Right atrium auricular region (tissue), 2 donors: ENCODE measurements around the gene CALM1. TPM values are rescaled to one million over a fixed set of nuclear protein-coding genes. Genes with fewer than 3 reads are reported as not detected.

Source experiments
- DNase-seq: peaks from one replicate; pipeline ENCODE4 v3.0.0-alpha.2; 2019; ENCODE audit warnings: low spot score
- H3K27ac ChIP-seq, 2 donors: fragments of 200-600 bp; sonication (generic); 1 replicate in 1 of 2; 2 replicates in 1 of 2; pipeline ENCODE4 v1.5.1; 2016 to 2019
- H3K27me3 ChIP-seq, 2 donors: fragments of 200-600 bp; sonication (generic); one replicate each; pipeline versions ENCODE4 v1.5.1 to v1.6.0; 2017 to 2019
- H3K36me3 ChIP-seq: fragments of 200-600 bp; sonication (generic); one replicate; pipeline ENCODE4 v1.5.1; 2016
- H3K4me1 ChIP-seq, 2 donors: fragments of 200-600 bp; sonication (generic); one replicate each; pipeline versions ENCODE4 v1.5.1 to v1.6.0; 2017 to 2019
- H3K4me3 ChIP-seq, 2 donors: fragments of 200-600 bp; sonication (generic); 1 replicate in 1 of 2; 2 replicates in 1 of 2; pipeline ENCODE4 v1.5.1; 2017 to 2019; ENCODE audit warnings: mild to moderate bottlenecking in 1 of 2, moderate library complexity in 1 of 2
- H3K9me3 ChIP-seq, 2 donors: fragments of 200-600 bp; sonication (generic); one replicate each; pipeline ENCODE4 v1.5.1; 2019
- total RNA-seq, 2 donors: library from RNA; depleted of rRNA; stranded (reverse); fragments of >200 nt; gene quantifications; one replicate each; pipeline ENCODE4 v1.1.0, GENCODE V29; 2016
- TF ChIP-seq, protein P1 (sequence below), 2 donors: fragments of 200-600 bp; sonication (generic); IDR thresholded peaks; one replicate each; pipeline ENCODE4 v1.5.1; 2019; ENCODE audit warnings: antibody characterized with exemption in 2 of 2

CALM1 gene
- total RNA-seq, 2 donors from 2014 or later: 409 to 443 TPM

DNA sequence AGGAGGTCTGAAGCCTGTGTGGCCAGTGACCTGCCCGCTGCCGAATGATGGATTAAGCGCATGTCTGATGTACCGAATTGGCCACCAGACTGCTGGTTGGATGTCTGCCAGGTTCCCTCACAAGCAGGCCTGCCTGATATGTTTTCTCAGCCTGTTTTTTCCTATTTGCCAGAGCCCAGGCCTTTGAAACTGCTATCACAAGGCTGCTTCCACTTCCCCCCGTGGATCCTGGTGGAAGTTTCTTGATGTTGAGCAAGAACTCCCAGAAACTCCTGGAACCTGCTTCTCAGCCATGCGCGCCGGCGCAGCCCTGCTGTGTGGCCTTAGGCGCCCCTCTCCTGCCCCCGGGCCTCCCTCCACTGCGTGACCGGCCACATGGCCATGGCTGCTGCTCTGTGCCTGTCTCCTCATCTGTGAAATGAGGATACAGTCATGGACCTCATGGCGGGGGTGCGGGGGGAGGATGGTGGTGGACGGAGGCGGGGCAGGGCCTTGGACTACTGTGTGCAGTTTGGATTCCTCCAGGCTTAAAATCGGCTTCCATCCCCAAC is 56.6 kb downstream of the CALM1 start:
- Histone ChIP-seq H3K4me3 (no peak overlapping the region), H3K36me3 (no peaks in the 10 kb centered on the region), H3K4me1 (peaks cover 0 to 18% of the 10 kb centered on the region in 2 donors), H3K27me3 (no peaks in the 10 kb centered on the region), H3K9me3 (no peaks in the 10 kb centered on the region), H3K27ac (peak overlapping the region in 1 of 2 donors; percentile 52)
- TF ChIP-seq, protein P1, sequence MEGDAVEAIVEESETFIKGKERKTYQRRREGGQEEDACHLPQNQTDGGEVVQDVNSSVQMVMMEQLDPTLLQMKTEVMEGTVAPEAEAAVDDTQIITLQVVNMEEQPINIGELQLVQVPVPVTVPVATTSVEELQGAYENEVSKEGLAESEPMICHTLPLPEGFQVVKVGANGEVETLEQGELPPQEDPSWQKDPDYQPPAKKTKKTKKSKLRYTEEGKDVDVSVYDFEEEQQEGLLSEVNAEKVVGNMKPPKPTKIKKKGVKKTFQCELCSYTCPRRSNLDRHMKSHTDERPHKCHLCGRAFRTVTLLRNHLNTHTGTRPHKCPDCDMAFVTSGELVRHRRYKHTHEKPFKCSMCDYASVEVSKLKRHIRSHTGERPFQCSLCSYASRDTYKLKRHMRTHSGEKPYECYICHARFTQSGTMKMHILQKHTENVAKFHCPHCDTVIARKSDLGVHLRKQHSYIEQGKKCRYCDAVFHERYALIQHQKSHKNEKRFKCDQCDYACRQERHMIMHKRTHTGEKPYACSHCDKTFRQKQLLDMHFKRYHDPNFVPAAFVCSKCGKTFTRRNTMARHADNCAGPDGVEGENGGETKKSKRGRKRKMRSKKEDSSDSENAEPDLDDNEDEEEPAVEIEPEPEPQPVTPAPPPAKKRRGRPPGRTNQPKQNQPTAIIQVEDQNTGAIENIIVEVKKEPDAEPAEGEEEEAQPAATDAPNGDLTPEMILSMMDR (IDR thresholded peaks at IDR 0.05): no peak
- DNase-seq: peak; percentile 68

DNA sequence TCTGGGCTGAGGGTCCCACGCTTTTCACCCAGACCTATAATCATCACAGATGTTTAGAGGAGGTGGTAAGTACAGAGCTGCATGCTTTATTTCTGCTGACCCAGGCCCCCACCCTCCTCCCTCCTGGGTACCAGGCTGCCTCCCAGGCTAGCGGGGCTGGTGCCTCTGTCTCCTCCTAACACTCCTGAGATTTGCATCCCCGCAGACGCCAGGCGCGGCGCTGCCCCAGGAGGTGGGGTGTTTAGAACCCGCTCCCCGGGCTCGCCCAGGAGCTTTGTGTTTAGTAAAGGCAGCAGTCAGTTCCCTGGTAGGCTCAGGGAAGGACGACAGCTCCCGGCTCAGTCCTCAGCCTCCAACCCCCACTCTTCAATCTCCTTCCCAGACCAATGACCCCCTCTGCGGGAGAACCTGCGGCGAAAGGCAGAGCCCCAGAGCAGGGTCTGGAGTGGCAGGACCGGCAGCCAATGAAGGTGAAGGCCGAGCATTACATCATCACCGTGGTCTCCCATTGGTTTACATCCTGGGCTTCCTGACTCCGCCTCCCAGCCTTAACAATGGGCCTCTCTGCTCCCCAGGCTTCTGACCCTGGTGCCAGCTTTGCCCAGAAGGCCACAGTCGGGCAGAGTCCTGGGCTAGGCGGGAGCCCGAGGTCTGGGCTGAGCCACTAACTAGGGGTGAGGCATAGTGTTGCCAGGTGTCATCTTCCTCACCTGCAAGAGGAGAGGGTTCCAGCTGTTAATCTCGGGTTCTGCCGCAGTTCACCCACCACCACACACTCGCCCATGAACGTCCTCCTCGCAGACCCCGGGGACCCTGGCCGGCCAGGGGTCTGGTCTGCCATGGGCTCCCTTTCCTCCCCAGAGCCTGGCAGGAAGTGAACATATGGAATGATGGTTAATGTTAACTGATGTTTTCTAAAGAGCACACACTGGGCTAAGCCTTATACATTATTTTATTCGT is 57.5 kb downstream of the CALM1 start:
- peak overlapping the region; percentile 8 to 39 for H3K4me3 ChIP-seq
- no peaks in the 10 kb centered on the region for H3K9me3 ChIP-seq
- DNase-seq: peak; percentile 85

DNA sequence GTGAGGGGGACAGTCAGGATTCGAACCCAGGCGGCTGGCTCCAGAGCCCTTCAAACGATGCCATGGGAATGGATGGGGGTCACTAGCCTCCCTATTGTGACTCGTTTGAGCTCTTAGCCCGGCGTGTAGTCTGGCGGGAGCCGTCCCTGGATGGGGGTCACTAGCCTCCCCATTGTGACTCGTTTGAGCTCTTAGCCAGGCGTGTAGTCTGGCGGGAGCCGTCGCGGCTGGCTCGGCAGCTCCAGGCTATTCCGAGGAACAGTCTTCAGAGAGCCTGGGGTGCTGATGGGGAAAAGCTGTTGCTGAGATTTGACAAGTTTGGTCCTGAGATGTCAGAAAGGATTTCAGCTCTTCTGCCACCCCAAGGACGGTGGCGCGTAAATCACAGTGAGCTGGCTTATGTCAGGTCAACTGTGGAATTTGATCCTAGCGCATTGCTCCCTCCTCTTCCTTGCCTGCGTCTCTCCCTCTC is 58.3 kb downstream of the CALM1 start:
- H3K36me3 ChIP-seq: no peaks in the 10 kb centered on the region
- TF ChIP-seq, protein P1 (IDR thresholded peaks at IDR 0.05): no peak
- no peak for DNase-seq
- H3K27me3 ChIP-seq: no peaks in the 10 kb centered on the region
- H3K27ac ChIP-seq: no peak overlapping the region
- no peaks in the 10 kb centered on the region for H3K9me3 ChIP-seq
- H3K4me3 ChIP-seq: no peak overlapping the region
- peaks cover 0 to 18% of the 10 kb centered on the region in 2 donors for H3K4me1 ChIP-seq

More for the DNA sequence above, 57.5 kb downstream of the CALM1 start:
- H3K27me3 ChIP-seq: no peaks in the 10 kb centered on the region
- TF ChIP-seq, protein P1 (IDR thresholded peaks at IDR 0.05): no peak
- peaks cover 0 to 18% of the 10 kb centered on the region in 2 donors for H3K4me1 ChIP-seq
- H3K36me3 ChIP-seq: no peaks in the 10 kb centered on the region
- H3K27ac ChIP-seq: peak overlapping the region; percentile 7 to 52

DNA sequence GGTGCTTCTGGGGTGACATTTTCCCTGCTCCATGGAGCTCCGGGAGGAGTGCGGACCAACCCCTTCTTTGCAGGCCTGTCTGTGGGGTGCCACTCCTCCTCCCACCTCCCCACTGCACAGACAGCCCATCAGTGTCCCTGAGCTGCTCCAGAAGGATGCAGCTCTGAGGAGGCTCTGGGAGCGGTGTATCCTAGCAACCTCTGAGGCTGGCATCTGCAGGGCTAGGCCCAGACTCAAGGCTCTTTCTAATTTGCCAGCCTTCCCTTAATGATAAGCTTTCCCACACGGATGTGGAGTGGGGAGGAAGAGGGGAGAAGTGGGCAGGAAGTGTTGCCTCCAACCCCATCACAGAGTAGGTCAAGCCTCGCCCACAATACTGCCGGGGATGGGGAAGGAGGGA is 59.7 kb downstream of the CALM1 start:
- Histone ChIP-seq H3K27me3 (no peaks in the 10 kb centered on the region), H3K4me3 (no peak overlapping the region), H3K27ac (no peak overlapping the region), H3K36me3 (no peaks in the 10 kb centered on the region), H3K9me3 (no peaks in the 10 kb centered on the region), H3K4me1 (peaks cover 0 to 18% of the 10 kb centered on the region in 2 donors)
- no peak for DNase-seq
- TF ChIP-seq, protein P1 (IDR thresholded peaks at IDR 0.05): no peak

DNA sequence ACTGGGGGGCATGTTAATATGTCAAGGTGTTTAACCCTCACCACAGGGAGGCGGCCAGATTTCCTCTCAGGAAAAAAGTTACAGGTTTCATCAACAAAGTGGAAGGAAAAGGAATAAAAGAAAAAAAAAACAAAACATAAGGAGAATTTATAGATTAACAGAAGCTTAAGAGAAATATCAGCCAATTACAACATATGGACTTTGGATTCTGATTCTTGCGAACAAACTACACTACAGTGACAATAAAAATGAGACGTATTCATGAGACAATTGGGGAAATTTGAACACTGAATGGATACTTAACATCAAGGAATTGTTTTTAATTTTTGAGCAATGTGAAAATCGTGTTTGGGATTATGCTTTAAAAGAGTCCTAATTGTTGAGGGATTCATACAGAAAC is 60.4 kb downstream of the CALM1 start:
- H3K27me3 ChIP-seq: no peaks in the 10 kb centered on the region
- no peaks in the 10 kb centered on the region for H3K36me3 ChIP-seq
- H3K9me3 ChIP-seq: no peaks in the 10 kb centered on the region
- peaks cover 0 to 18% of the 10 kb centered on the region in 2 donors for H3K4me1 ChIP-seq
- no peak for DNase-seq
- H3K4me3 ChIP-seq: no peak overlapping the region
- TF ChIP-seq, protein P1 (IDR thresholded peaks at IDR 0.05): no peak
- no peak overlapping the region for H3K27ac ChIP-seq

Other genes with a start within 250 kb of the CALM1 start
- gene PSMC1, start 140.5 kb upstream of the CALM1 start, total RNA-seq: 100 to 1,000 TPM; 142 to 159 TPM
- gene NRDE2, start 65.1 kb upstream of the CALM1 start, total RNA-seq: 1 to 10 TPM; 5.9 to 6.9 TPM